T-helper 2 cell treated with Interferon-gamma antibody and Interleukin-4, amounts not matched to agents 5 μg/mL and 100 μg/mL, for 36 hours (primary cell): ENCODE data around the gene GNGT2.

Source experiments
- DNase-seq: peaks from one replicate; pipeline ENCODE4 v3.0.0; 2021; ENCODE audit warnings: low spot score
- H3K27ac Mint-ChIP-seq: one replicate; pipeline ENCODE4 v1.8.0; 2021; ENCODE audit warnings: mild to moderate bottlenecking, mixed read lengths
- H3K27me3 Mint-ChIP-seq: one replicate; pipeline ENCODE4 v1.8.0; 2021; ENCODE audit warnings: low read depth, mixed read lengths
- H3K36me3 Mint-ChIP-seq: one replicate; pipeline ENCODE4 v1.8.0; 2021; ENCODE audit warnings: low read depth, mixed read lengths
- H3K4me1 Mint-ChIP-seq: one replicate; pipeline ENCODE4 v1.8.0; 2021; ENCODE audit warnings: low read depth, mixed read lengths
- H3K4me3 Mint-ChIP-seq: one replicate; pipeline ENCODE4 v1.8.0; 2022; ENCODE audit warnings: mild to moderate bottlenecking, moderate library complexity, mixed read lengths
- H3K9me3 Mint-ChIP-seq: one replicate; pipeline ENCODE4 v1.8.0; 2021; ENCODE audit warnings: mixed read lengths

GNGT2 gene

DNA sequence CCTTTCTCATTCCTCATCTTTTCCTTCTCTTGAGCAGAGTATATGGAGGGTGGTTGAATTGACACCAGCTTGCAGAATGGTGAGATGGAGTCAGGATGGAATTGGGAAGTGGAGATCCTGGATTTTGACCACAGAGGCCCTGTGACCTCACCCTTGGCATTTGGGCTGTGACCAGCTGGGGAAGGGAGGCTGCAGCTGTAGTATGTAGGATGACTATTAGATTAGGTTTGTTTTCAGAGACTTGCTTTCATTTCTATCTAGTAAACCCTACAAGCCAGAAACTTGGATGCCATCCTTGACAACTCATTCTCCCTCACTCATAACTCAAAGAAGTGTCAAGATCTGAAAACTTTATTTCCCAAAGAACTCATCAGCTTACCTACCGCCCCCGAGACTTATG is 5.9 kb downstream of the GNGT2 start:
- no peak overlapping the region for H3K27ac Mint-ChIP-seq
- H3K27me3 Mint-ChIP-seq, result no peaks in the 10 kb centered on the region
- H3K4me1 Mint-ChIP-seq, result peaks cover 16% of the 10 kb centered on the region
- no peaks in the 10 kb centered on the region for H3K36me3 Mint-ChIP-seq
- DNase-seq, result no peak
- no peaks in the 10 kb centered on the region for H3K9me3 Mint-ChIP-seq
- no peak overlapping the region for H3K4me3 Mint-ChIP-seq

GRCh38 chr17:49203796-49204195 is 6.6 kb downstream of the GNGT2 start:
- Mint-ChIP-seq H3K27ac (no peak overlapping the region), H3K36me3 (no peaks in the 10 kb centered on the region)

DNA sequence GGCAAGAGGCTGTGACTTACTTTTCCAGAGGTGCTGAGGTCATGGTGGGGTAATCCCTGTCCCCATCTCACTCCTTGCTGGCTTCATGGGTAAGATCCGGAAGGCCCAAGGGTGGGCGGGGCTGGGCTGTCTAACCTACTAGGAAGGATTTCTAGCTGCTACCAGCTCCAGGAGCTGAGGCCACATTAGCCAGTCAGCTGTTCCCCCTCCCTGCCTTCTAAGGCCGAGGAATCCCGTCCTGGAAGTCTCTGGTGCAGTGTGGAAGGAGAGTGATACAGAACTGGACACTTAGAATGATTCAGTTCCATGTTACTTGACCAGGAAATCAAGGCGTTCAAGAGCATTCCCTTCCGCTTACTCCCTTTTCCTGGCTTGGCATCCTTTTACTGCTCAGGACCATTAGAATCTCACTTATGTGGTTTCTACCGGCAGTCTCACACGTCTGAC is 8.9 kb downstream of the GNGT2 start:
- H3K36me3 Mint-ChIP-seq, result no peaks in the 10 kb centered on the region
- H3K27me3 Mint-ChIP-seq, result no peaks in the 10 kb centered on the region
- H3K4me1 Mint-ChIP-seq, result peaks cover 10% of the 10 kb centered on the region
- DNase-seq, result no peak
- no peak overlapping the region for H3K27ac Mint-ChIP-seq
- no peak overlapping the region for H3K4me3 Mint-ChIP-seq
- no peaks in the 10 kb centered on the region for H3K9me3 Mint-ChIP-seq

More at GRCh38 chr17:49203796-49204195, 6.6 kb downstream of the GNGT2 start:
- Mint-ChIP-seq H3K27me3 (no peaks in the 10 kb centered on the region), H3K4me3 (no peak overlapping the region), H3K9me3 (no peaks in the 10 kb centered on the region), H3K4me1 (peaks cover 8% of the 10 kb centered on the region)
- DNase-seq, result no peak

GRCh38 chr17:49200423-49201083 is 9.8 kb downstream of the GNGT2 start:
- Mint-ChIP-seq H3K4me1 (peaks cover 20% of the 10 kb centered on the region), H3K27me3 (no peaks in the 10 kb centered on the region), H3K36me3 (no peaks in the 10 kb centered on the region), H3K4me3 (no peak overlapping the region), H3K9me3 (no peaks in the 10 kb centered on the region), H3K27ac (no peak overlapping the region)
- DNase-seq, result no peak

DNA sequence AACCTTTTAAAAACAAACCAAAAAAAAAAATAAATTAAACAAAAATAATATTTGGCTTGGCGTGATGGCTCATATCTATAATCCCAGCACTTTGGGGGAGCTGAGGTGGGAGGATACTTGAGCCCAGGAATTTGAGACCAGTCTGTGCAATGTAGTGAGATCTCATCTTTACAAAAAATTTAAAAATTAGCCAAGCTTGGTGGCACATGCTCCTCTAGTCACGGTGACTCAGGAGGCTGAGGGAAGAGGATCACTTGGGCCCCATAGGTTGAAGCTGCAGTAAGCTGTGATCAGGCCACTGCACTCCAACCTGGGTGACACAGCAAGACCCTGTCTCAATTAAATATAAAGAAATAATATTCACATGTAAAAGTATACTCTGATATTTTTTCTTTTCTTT is 12.2 kb downstream of the GNGT2 start:
- DNase-seq, result no peak

GRCh38 chr17:49197346-49197998 is 12.9 kb downstream of the GNGT2 start:
- no peaks in the 10 kb centered on the region for H3K36me3 Mint-ChIP-seq

More for the DNA sequence above, 12.2 kb downstream of the GNGT2 start:
- Mint-ChIP-seq H3K27ac (no peak overlapping the region), H3K4me3 (no peak overlapping the region), H3K36me3 (no peaks in the 10 kb centered on the region), H3K27me3 (no peaks in the 10 kb centered on the region), H3K9me3 (no peaks in the 10 kb centered on the region), H3K4me1 (peaks cover 34% of the 10 kb centered on the region)

GRCh38 chr17:49196520-49196919 is 13.9 kb downstream of the GNGT2 start:
- Mint-ChIP-seq H3K36me3 (no peaks in the 10 kb centered on the region), H3K4me3 (no peak overlapping the region), H3K9me3 (no peaks in the 10 kb centered on the region), H3K27ac (no peak overlapping the region), H3K27me3 (peaks cover 5% of the 10 kb centered on the region), H3K4me1 (peaks cover 38% of the 10 kb centered on the region)
- no peak for DNase-seq

More at GRCh38 chr17:49197346-49197998, 12.9 kb downstream of the GNGT2 start:
- DNase-seq, result no peak
- Mint-ChIP-seq H3K9me3 (no peaks in the 10 kb centered on the region), H3K27me3 (peaks cover 2% of the 10 kb centered on the region), H3K4me1 (peaks cover 35% of the 10 kb centered on the region), H3K27ac (no peak overlapping the region), H3K4me3 (no peak overlapping the region)

DNA sequence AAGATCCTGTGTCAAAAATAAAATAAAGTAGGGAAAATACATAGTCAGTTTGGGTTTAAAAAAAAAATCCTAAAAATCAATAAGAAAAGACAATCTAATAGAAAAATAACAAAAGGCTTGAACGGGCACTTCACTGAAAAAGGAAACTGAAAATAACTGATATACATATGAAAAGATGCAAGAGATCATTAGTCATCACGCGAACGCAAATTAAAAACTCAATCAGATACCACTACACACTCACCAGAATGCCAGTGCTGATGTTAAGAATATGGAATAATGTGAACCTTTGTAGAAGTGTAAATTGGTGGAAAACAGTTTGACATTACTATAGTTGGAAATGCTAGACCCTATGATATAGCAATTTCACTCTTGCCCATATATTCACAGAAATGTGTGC is 14.6 kb downstream of the GNGT2 start:
- Mint-ChIP-seq H3K9me3 (no peaks in the 10 kb centered on the region), H3K36me3 (no peaks in the 10 kb centered on the region), H3K27me3 (peaks cover 5% of the 10 kb centered on the region), H3K27ac (peak overlapping the region; percentile 68), H3K4me1 (peaks cover 42% of the 10 kb centered on the region), H3K4me3 (peak overlapping the region; percentile 34)
- DNase-seq, result no peak

DNA sequence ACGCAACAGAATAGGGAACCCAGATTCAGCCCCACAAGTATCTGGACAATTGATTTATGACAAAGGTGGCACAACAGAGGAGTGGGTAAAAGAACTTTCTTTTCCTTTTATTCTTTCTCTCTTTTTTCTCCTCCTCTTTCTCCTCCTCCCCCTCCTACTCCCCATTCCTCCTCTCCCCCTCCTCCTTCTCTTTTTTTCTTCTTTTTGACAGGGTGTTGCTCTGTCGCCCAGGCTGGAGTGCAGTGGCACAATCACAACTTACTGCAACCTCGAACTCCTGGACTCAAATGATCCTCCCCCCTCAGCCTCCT is 16.1 kb downstream of the GNGT2 start:
- Mint-ChIP-seq H3K9me3 (no peaks in the 10 kb centered on the region), H3K27ac (peak overlapping the region; percentile 97), H3K36me3 (no peaks in the 10 kb centered on the region), H3K27me3 (peaks cover 5% of the 10 kb centered on the region), H3K4me1 (peaks cover 51% of the 10 kb centered on the region), H3K4me3 (peak overlapping the region; percentile 32)
- no peak for DNase-seq

- no peak for DNase-seq
- Mint-ChIP-seq H3K9me3 (no peaks in the 10 kb centered on the region), H3K4me1 (peaks cover 51% of the 10 kb centered on the region), H3K36me3 (no peaks in the 10 kb centered on the region), H3K4me3 (peak overlapping the region; percentile 90), H3K27ac (peak overlapping the region; percentile 97), H3K27me3 (peaks cover 5% of the 10 kb centered on the region)
Measured at GRCh38 chr17:49193513-49194296, 16.7 kb downstream of the GNGT2 start.

DNA sequence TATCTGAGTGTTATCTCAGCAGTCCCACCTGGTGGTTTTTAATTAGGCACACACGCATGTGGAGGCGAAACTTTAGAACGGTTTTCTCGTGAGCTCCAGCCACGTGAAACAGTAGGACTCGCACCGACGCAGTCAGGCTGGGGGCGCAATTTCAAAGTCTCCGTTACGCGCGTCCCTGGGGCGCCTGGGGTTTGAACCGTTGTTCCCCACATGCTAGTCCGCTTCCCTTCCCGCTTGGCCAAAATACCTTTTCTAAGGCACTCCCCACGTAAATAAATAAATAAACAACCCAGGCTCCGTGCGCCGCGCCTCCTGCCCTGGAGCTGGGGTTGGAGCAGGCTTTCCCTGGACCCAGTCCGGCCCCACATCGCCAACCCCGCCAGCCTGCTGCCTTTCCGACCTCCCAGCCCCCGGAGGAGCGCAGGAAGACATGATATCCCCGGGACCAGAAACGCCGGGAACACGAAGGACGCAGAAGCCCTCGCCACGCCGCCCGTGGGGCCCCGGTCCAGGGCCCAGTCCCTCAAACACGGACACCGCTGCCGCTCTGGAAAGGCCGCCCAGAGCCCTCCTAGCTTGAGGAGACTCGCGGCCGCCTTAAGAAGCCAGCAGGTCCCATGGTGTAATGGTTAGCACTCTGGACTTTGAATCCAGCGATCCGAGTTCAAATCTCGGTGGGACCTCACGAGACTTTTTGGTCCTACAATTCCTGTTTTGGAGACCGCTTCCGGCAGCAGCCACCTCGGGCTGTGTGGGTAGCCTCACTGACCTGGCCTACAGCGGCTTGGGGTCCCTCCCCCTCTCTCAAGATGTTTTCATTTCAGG is 18.2 kb downstream of the GNGT2 start:
- Mint-ChIP-seq H3K27me3 (peaks cover 5% of the 10 kb centered on the region), H3K4me3 (peak overlapping the region; percentile 90), H3K9me3 (no peaks in the 10 kb centered on the region), H3K27ac (peak overlapping the region; percentile 97), H3K4me1 (peaks cover 46% of the 10 kb centered on the region), H3K36me3 (no peaks in the 10 kb centered on the region)
- DNase-seq, result peak; percentile 83

DNA sequence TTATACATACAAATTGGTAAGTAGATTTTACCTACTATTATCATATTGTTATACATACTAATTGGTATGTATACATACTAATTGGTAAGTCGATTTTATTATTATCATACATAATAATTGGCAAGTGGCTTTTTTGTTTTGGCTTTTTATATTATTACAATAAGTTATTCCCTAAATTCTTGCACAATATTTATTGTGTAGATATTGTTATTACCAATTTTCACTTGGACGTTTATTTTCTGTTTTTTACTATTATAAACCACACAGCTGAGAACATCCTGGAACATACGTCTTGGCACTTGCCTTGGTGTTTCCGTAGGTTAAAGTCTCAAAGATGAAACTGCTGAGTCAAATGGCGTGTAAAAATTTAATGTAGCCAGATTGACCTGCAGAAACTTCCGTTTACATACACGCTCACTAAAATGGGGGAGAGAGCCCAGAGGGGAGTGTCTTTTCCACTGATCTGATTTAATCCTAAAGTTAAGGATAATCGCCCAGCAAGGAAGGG is 18.9 kb downstream of the GNGT2 start:
- Mint-ChIP-seq H3K27ac (peak overlapping the region; percentile 97), H3K9me3 (no peaks in the 10 kb centered on the region), H3K4me1 (peaks cover 43% of the 10 kb centered on the region), H3K36me3 (no peaks in the 10 kb centered on the region), H3K4me3 (peak overlapping the region; percentile 90), H3K27me3 (peaks cover 5% of the 10 kb centered on the region)
- DNase-seq, result no peak

DNA sequence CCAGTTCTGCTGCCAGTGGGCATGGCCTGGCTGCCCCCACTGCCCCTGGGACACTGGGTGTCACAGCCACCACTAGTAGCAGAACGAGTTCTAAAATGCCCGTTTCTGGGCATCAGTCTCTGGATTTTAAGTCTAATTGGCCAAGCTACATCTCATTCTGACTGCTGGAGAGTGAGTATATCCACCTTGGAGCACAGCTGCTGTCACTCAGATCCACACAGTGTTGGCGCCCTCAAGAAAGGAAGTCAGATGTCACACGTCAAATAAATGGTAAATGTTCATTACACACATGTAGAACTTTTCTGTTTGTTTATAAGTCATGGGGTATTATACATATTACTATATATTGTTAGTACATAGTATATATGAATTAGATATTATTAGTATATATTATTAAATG is 19.4 kb downstream of the GNGT2 start:
- DNase-seq, result no peak
- Mint-ChIP-seq H3K4me3 (peak overlapping the region; percentile 67), H3K27ac (peak overlapping the region; percentile 70), H3K27me3 (peaks cover 5% of the 10 kb centered on the region), H3K9me3 (peaks cover 5% of the 10 kb centered on the region), H3K4me1 (peaks cover 38% of the 10 kb centered on the region), H3K36me3 (peaks cover 3% of the 10 kb centered on the region)
